K562 (cell line): ENCODE data around the gene P2RY11.

Experiments
- ASH1L ChIP-seq: fragments of 450-650 bp; IDR thresholded peaks from 2 replicates; pipeline ENCODE4 v1.6.1; 2018; ENCODE audit warnings: borderline replicate concordance, mild to moderate bottlenecking, low read depth; ENCODE audit not compliant: partially characterized antibody
- BHLHE40 ChIP-seq: IDR thresholded peaks from 2 replicates; pipeline ENCODE4 v1.6.1; 2011; ENCODE audit warnings: low read length, improper control_type of control experiment
- CTCF ChIP-seq, 3 experiments: IDR thresholded peaks in 2 of 3; conservative IDR thresholded peaks in 1 of 3; 2 replicates each; pipeline ENCODE4 v1.5.1; 2011 to 2012; ENCODE audit warnings: low read length in 3 of 3, mild to moderate bottlenecking in 3 of 3, control low read depth in 2 of 3, improper control_type of control experiment in 1 of 3, inconsistent platforms in 1 of 3, low read depth in 1 of 3, mixed read lengths in 1 of 3, moderate library complexity in 1 of 3; ENCODE audit not compliant: insufficient read depth in 2 of 3
- PHF20 ChIP-seq: fragments of 450-650 bp; IDR thresholded peaks from 2 replicates; pipeline ENCODE4 v1.6.1; 2018; ENCODE audit not compliant: partially characterized antibody
- ZBTB49 ChIP-seq: sonication (generic); formaldehyde crosslinking; IDR thresholded peaks from 2 replicates; pipeline ENCODE4 v1.8.0; 2022; ENCODE audit warnings: missing genetic modification reagents, mild to moderate bottlenecking, borderline replicate concordance
- ZFPM2 ChIP-seq: fragments of 250-450 bp; sonication (Bioruptor Pico); IDR thresholded peaks from 2 replicates; pipeline ENCODE4 v1.5.1; 2022; ENCODE audit warnings: mild to moderate bottlenecking

GRCh38 chr19:10111405-10111811 is at the start of gene P2RY11:
- TF ChIP-seq BHLHE40: no peak
- no peak for TF ChIP-seq ZBTB49 (CRISPR knock-in tag)
- no peak for TF ChIP-seq CTCF (IDR thresholded peaks at IDR 0.05 in 2 of 3, conservative IDR thresholded peaks at IDR 0.05 in 1 of 3; ENCODE audit: insufficient read depth in 2 of 3, low read depth in 1 of 3, low read length in 3 of 3)
- no peak for TF ChIP-seq ZFPM2 (CRISPR knock-in tag)
- no peak for TF ChIP-seq PHF20
- TF ChIP-seq ASH1L: no peak
